Posterior cingulate gyrus (tissue), 11 donors: Measurements from ENCODE around the gene SNORC.
A peak's percentile ranks its signal among the peaks of the same experiment; 100 is the strongest.
"Not testable (repeated sequence)": the region's sequence is repeated elsewhere in the genome, so short reads cannot be mapped to it uniquely, and the experiment has no call there.

Experiments
- DNase-seq, 10 donors: peaks; one replicate each; pipeline versions ENCODE4 v3.0.0 to v3.0.0-alpha.2; 2020 to 2021; ENCODE audit warnings: mixed read lengths in 3 of 10
- intact Hi-C: fragments of 100-400 bp; cut with DNase I; formaldehyde crosslinking; loops from one replicate; pipeline ENCODE4 v1.15.1; 2023

SNORC gene

DNA sequence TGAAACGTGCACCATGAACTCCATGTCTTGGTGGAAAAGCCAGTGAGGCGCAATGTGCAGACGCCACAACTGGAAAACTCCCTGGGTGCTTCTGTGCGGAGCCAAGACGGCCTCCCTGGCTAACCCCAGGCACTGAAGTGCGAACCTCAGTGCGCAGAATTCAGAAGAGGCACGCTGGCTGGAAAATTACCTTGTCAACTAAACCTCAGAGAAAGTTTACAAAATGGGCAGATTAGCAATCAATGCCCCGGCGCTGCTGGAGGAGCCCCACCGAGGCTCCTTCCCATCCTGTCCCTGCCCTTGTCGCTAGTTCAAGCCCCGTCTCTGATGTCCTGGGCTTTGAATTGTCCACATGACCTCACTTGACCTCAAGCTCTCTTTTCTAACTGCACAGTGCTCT lies 22.2 kb downstream of the SNORC start:
- intact Hi-C loops: no loop called here
- peak in 3 of 10 donors; percentile 1 to 62 (median 58) for DNase-seq

DNA sequence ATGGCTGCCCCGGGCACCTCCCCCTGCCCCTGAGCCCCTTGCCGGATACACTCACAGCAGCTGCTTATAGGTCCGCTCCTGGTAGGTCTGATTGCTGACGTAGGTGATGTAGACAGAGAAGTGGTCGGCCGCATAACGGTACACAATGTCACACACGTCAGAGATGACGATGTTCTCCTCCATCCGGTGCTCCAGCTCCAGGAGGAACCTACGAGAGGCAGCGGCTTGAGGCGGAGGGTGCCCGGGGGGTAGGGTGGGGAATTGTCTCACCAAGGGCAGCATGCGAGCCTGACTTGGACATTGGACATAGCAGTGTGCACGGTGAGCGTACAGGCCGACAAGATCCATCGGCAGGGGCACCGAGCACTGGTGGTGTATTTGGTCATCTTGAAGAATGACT lies 22.8 kb downstream of the SNORC start:
- DNase-seq: peak in 3 of 10 donors; percentile 46 to 64 (median 63)
- intact Hi-C loops: no loop called here

DNA sequence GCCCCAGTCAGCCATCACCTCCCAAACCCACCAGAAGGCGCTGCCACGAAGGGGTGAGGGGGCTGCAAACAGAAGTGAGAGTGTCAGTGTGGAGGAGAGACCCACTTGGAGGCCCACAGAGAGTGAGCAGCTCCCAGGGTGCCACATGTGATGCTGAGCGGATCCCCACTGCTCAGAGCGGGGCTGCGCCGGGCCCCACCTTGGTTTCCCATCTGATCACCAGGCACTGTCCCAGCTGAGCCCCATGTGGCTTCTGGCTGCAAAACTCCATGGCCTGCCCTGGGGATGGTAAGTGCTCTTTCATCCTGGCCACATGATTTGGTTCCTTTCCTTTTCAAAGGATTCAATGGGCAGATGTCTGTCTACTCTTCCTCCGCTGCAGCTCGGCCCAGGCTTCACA lies 23.8 kb downstream of the SNORC start:
- intact Hi-C loops: no loop called here
- peak in 2 of 10 donors; percentile 25 to 41 for DNase-seq

DNA sequence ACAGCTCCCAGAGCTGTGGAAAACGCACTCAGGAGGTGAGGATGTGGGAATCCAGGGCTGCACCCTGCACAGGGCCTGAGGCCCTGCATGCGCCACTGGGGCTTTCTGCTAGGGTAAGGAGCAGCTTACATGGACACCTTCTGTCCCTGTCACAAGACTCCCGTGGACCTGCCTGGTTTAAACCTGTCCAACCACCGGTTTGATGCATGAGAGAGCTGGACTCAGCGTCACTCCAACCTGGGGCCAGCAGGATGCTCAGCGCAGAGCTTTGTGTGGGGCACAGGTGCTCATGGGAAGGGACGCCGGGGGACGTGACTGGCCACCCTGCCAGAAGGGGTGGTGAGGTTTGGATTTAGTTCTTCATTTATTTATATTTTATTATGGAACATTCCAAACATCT lies 24.2 kb downstream of the SNORC start:
- intact Hi-C loops: no loop called here

DNA sequence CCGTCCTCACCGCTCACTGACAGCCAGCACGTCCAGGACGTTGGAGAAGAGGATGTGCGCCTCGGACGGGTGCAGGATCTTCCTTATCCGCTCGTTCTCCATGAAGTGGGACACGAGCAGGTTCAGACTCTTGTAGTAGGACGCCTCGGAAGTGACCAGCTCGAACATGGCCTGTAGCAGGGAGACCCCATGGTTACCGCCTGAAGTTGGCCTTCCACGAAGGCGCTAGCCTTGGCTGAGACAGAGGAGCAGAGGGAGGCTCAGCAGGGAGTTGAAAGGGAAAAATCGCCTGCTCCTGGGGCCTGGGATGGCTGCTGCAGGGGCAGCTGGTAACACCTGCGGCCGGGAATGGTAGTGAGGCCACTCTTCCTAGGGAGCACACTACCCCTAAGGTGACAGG lies 24.7 kb downstream of the SNORC start:
- peak in 3 of 10 donors; percentile 0 to 69 (median 27) for DNase-seq
- intact Hi-C loops: no loop called here

More for the DNA sequence above, 24.2 kb downstream of the SNORC start:
- peak in 3 of 10 donors; percentile 2 to 69 (median 66) for DNase-seq

DNA sequence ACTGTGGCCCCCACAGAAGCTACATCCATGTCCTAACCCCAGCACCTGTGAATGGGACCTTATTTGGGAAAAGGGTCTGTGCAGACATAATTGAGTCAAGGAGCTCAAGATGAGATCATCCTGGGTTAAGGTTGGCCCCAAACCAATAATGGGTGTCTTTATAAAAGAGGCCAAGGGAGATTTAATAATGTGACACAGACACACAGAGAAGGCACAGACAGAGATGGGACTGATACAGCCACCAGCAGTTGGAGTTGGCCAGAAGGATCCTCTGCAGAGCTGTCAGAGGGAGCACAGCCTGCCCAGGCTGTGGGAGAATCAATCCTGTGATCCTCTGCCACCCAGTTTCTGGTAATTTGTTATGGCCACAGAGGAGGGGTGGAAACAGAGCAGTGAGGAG lies 26.0 kb downstream of the SNORC start:
- intact Hi-C loops: no loop called here
- DNase-seq: peak in 1 of 10 donors; percentile 0

DNA sequence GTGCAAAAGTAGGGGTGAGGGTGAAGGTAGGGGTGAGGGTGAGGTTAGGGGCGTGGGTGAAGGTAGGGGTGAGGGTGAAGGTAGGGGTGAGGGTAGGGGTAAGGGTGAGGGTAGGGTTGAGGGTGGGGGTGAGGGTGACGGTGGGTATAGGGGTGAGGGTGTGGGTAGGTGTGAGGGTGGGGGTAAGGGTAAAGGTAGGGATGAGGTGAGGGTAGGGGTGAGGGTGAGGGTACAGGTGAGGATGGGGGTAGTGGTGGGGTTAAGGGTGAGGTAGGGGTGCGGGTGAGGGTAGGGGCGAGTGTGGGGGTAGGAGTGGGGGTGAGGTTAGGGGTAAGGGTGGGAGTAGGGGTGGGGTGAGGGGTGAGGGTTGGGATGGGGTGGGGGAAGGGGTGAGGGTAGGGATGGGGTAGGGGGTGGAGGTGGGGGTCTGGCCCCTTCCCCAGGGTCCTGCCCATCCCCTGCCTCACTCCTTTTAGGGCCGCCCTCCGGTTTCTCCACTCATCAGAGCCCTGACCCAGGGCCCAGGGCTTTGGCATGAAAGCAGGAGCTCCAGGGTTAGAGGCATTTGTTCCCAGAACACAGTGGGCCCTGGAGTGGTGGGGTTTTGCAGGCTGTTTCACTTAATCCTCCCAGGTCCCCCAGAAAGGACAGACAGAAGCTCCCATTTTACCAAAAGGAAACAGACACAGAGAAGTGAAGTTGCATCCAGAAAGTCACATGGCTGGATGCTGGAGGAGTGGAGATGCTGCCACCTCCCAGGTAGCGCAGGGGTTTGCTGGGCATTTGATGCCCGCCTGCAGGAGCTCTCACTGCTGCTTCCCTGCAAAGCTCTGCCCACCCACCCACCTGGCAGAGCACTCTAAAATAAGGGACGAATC lies 26.9 kb downstream of the SNORC start:
- DNase-seq: peak in 2 of 10 donors; percentile 2 to 71
- intact Hi-C loops: no loop called here

DNA sequence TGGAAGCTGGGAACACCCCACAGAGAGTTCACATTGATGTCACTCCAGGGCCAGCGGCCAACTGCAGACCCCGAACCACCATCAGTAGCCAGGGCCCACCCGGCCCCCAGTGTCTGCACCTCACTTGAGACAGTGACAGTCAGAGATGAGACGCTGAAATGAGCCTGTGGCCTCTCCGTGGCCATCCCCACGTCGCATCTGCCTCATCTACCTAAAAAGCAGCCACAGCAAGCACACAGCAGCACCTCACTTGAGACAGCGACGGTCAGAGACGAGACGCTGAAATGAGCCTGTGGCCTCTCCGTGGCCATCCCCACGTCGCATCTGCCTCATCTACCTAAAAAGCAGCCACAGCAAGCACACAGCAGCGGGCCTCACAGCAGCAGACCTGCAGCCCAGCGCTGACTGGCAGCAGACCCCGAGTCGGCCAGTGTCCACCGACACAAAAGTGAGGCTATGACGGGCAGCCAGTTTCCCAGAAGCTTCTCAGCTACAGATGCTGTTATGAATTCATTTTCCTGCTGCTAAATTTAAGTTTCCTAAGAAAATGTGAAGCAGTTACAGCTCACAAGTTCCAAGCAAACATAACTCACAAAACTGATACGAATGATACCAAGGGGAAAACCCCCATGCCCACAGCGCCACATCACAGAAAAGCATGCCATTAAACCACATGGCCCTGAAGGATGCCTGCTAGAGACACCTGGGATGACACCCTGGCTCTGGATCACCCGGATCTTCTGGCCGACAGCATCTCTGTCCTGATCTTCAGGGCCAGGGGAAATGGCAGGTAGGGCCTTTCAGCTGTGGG lies 27.7 kb downstream of the SNORC start:
- intact Hi-C loops: no loop called here
- peak in 2 of 10 donors; percentile 10 to 71 for DNase-seq

DNA sequence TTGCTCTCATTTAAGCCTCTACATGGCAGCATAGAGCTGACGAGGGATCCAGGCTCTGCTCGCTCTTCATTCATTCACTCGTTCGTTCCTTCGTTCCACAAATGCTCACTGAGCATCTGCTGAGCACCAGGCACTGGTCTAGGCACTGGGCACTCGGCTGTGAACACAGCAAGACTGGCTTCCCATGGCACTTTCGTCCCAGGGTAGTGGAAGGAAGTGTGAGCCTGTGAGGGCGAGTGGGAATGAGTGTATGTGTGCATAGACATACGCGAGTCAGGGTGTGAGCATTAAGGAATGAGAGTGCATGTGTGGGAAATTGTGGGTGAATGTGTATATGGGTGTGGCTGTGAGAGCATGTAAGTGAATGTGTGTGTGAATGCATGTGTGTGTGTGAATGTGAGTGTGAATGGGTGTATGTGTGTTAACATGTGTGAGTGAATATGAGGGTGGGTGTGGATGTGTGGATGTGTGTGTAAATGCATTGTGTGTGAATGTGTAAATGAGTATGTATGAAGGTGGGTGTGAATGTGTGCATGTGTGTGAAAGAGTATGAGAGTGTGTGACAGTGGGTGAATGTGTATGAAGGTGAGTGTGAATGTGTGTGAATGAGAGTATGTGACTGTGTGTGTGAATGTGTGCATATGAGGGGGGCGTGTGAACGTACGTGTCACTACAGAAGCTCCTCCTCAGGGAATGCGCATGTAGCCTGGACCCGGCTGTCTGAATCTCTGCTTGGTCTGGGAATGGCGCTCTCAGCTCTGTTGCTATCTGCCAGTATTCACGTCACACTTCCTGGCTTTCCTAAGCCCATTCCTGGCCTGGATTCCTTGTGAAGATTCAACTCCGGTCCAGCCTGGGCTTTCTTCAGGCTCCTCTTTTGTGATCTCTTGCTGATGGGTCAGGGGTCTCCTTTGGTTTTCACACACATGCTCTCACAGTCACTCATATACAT lies 28.8 kb downstream of the SNORC start:
- peak in 2 of 10 donors; percentile 1 to 75 for DNase-seq
- intact Hi-C loops: no loop called here

DNA sequence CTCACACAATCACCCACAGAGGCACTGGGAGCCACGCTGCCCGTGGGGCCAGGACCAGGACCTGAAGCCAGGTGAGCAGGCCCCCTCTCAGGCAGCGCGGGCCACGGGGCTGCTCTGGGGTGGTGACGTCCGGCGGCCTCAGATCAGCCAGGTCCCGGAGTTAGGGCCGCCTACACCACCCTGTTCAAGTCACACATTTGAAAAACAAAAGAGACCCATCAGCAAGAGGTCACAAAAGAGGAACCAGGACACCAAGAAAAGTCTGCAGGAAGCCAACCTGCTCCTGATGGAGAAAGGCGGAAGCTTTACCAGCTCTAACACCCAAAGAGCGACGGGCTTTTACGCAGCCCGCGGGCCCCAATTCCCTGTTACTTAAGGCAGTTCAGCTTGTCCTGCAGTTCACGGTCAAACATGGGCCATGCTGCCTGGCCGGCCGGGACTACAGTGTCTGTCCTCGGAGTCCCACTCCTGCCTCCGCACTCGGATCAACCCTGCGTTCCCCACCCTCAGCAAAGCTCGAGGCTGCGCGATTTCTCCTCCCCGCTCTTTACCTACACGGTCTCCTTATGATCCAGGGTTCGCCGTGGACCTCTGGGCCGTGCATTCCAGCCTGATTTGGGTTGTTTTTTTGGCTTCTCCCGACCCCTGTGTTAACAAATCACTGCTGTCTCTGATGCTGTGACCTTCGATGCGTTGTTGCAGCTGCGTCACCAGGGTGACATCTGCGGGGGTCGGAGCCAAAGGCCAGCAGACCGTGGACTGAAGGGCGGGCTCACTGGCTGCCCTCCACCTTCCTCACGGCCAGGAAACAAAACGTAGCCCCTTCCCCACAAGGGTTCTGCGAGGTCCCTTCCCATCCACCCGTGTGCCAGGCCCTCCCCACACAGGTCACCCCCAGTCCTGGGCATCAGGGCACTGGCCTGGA lies 31.0 kb downstream of the SNORC start:
- DNase-seq: peak in 1 of 10 donors; percentile 77
- intact Hi-C loops: no loop called here

DNA sequence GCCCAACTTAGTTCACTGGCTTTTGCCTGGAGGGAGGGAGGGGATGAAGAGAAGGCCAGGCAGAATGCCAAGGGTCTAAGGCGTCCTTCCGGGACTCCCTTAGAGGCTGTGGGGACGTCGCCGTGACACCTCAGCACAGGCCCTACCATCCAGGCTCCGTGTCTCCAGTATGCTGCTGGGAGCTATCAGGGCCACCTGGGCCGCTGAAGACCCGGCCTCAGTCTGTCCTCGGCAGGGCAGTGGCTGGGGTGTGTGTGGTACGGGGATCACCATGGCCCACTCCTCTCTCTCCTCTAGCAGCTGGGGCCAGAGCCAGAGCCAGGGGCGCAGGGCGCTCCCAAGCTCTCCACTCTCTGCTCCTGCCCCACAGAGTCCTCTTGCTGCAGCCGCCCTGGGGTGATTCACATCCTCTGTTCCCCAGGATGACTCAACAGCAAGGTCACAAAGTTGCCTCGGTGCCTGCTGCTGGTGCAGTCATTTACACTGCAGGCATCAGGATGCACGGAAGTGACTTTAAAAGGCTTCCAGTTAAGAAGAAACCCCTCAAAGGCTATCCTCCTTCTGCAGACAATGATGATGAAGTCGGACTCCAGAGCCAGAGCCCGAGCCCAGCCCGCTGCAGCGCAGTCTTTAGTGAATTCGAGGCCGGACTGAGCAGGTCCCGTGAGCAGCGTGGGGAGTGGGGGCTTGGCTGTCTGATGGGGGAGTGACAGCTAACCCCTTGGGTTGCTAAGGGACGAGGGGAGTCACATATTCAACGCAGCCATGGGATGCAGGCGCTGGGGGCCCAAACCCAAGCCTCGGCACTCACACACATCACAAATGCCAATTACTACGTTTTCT lies 31.9 kb downstream of the SNORC start:
- intact Hi-C loops: no loop called here
- peak in 1 of 10 donors; percentile 74 for DNase-seq

DNA sequence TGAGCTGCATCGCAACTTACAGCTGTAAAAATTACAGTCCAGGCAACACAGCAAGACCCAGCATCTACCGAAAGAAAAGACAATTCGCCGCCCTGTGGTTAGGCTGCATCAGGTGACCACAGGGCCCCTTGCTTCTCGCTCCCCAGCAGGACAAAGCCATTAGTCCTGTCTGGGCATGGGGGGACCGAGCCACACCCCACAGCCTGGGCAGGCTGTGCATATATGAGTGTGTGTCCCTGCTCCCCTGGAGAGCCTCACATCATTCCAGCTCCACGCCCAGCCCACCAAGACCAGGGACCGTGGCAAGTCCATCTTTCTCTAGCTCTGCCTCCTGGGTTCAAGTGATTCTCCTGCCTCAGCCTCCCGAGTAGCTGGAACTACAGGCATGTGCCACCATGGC lies 33.9 kb downstream of the SNORC start:
- DNase-seq: peak in 1 of 10 donors; percentile 43
- intact Hi-C loops: no loop called here

DNA sequence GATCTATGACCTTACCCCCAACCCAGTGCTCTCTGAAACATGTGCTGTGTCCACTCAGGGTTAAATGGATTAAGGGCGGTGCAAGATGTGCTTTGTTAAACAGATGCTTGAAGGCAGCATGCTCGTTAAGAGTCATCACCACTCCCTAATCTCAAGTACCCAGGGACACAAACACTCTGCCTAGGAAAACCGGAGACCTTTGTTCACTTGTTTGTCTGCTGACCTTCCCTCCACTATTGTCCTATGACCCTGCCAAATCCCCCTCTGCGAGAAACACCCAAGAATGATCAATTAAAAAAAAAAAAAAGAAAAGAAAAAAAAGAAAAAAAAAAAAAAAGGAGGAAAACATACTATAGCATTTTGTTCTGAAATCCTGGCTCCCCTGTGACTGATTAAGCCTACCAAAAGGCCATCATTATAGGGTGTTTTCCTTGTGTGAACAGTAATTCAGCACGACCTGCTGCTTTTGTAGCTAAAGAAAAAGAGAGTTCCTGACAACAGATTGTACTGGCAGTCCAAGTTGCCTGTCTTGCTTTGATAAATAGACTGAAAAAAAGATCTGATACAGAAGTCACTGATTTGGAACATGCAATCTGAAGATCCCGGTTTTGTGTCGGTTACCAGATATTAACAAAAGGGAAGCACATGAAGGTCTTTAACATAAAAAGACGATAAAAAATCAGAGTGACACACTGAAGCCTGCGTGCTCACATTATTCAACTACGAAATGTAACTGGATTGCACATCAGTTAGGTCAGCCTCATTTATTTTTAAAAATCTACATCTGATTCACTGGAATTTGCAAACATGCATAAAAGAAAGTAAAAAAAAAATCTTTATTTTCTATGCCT lies 37.0 kb downstream of the SNORC start:
- DNase-seq: peak in 1 of 10 donors; percentile 16
- intact Hi-C loops: not testable (repeated sequence)

DNA sequence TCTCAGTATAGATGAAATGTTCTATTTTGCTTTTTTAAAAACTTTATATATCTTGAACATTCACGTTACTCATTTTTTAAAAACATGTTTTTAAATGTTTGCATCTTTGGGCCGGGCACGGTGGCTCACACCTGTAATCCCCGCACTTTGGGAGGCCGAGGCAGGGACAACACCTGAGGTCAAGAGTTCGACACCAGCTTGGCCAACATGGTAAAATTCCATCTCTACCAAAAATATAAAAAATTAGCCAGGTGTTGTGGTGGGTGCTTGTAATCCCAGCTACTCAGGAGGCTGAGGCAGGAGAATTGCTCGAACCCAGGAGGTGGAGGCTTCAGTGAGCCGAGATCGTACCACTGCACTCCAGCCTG lies 37.6 kb downstream of the SNORC start:
- DNase-seq: peak in 2 of 10 donors; percentile 55 to 76
- intact Hi-C loops: not testable (repeated sequence)

DNA sequence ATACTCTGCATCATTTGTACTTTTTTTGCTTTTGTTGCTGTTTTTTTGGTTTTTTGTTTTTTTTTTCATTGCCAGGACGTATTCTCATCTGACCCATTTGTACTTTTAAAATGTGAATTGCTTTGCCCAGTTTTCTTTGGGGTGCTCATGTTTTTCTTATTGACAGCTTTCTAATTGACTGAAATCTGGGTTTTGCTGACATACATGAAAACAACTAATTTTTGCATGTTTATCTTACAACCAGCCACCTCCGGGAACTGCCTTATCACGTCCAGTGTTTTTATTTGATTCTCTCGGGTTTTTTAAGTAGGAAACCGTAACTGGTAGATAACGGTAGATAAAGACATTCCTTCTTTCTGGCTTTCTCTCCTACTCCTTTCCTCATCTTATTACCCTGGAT lies 38.6 kb downstream of the SNORC start:
- DNase-seq: no peak
- intact Hi-C loops: no loop called here

DNA sequence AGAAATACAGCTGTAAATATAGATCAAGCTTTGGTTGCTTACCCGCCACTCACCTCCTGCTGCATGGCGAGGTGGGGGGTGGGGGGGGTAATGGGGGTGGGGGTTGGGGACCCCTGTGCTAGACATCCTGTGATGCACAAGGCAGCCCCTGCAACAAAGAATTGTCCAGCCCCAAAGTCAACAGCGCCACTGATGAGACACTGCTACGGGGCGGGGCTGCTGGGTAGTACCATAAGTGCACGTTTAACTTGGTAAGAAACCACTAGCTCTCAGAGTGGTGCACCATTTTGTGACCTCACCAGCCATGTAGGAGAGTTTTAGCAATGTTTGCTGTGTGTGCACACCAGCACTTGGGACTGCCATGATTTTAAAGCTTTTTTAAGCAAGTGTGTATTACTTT lies 40.3 kb downstream of the SNORC start:
- peak in 2 of 10 donors; percentile 4 to 52 for DNase-seq
- intact Hi-C loops: no loop called here

DNA sequence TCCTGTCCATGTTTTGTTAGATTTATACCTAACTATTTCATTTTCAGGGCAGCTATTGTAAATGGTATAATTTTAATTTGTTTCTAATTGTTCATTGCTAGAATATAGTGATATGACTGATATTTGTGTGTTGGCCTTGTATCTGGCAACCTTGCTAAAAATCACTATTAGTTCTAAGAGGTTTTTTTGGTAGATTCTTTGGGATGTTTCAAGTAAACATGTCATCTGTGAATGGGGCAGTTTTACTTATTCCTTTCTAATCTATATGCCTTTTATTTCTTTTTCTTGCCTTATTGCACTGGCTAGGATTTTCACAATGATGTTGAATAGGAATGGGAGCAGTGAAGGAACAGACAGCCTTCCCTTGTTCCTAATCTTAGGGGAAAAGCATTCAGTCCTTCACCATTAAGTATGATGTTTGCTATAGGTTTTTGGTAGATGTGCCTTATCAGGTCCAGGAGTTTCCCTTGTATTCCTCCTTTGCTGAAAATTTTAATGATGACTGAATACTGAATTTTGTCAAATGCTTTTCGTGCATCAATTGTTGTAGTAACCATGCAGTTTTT lies 41.7 kb downstream of the SNORC start:
- no peak for DNase-seq
- intact Hi-C loops: no loop called here
